Testis (tissue), 2 donors: ENCODE measurements around the gene TMEM234.

Source experiments
- CTCF ChIP-seq, 3 experiments: fragments of 450-650 bp in 2 of 3; fragments of 200-600 bp in 1 of 3; sonication (generic) in 1 of 3; IDR thresholded peaks; one replicate each; pipeline ENCODE4 v1.5.1; 2016 to 2019; ENCODE audit warnings: antibody characterized with exemption in 3 of 3, mild to moderate bottlenecking in 2 of 3, moderate library complexity in 1 of 3
- POLR2A ChIP-seq: fragments of 450-650 bp; IDR thresholded peaks from one replicate; pipeline ENCODE4 v1.6.1; 2017; ENCODE audit warnings: antibody characterized with exemption, mild to moderate bottlenecking, moderate library complexity

- TF ChIP-seq CTCF (IDR thresholded peaks at IDR 0.05), result no peak
- no peak for TF ChIP-seq POLR2A
Measured at GRCh38 chr1:32269744-32270143, 47.6 kb upstream of the TMEM234 start.
